ENCODE results near the gene AGL. TPM values are rescaled to one million over a fixed set of nuclear protein-coding genes. Genes with fewer than 3 reads are reported as not detected.
A peak's percentile ranks its signal among the peaks of the same experiment; 100 is the strongest.
"Not testable (repeated sequence)": the region's sequence is repeated elsewhere in the genome, so short reads cannot be mapped to it uniquely, and the experiment has no call there.

AGL gene
- total RNA-seq, 1 donor from 2014 or later, result 14.3 TPM

DNA sequence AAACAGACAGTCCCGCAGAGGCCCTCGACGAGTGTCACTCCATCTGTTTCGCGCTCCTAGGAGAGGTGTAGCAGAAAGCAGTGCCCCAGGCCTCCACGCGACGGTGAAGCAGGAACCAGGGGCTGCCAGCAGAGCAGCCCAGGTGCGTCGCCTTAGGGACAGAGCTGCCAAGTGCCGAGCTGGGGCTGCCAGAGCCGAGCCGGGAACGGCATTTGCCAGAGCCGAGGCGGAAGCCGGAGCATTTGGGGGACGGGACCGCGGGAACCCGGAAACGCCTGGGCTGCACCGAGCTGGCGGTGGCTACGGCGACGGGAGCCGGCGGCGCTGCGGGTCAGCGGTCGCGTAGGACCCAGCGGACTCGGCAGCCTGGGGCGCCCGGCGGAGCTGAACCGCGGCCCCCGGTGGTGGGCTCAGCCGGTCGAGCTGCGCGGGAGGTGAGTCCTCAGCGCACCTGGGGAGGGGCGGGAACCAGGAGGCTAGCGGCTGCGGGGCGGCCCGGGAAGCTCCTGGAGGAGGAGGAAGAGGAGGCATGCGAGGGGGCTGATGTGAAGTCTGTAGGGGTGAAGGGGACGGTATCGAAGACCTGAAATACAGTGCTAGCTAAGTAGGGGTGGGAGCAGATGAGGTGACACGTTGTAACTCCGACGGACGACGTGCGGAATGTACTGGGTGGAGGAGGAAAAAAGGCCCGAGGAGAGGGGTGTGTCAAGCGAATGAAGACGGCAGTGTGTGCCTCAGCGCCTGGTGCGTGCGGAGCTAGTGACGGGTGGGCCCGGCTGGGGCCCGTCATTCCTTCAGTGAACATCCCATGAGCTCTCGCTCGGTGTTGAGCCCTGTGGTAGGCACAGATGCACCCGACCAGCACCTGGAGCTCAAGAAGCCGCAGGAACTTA lies 119.8 kb downstream of the AGL start, which contains the start of gene SLC35A3:
SLC35A3 (plus strand) TSS at position 268 of the 893 bp plus-strand sequence. CDS start 23,559 bp downstream, outside the sequence.
- no peaks in the 10 kb centered on the region for H3K9me3 Mint-ChIP-seq (ENCODE audit: unreplicated experiment)
- H3K4me3 Mint-ChIP-seq (ENCODE audit: unreplicated experiment), result peak within 1 kb of the TSS; percentile 99
- no peak for TF ChIP-seq CTCF (IDR thresholded peaks at IDR 0.05)
- H3K27me3 Mint-ChIP-seq (ENCODE audit: unreplicated experiment), result no peaks in the 10 kb centered on the region
- peak; percentile 89 for DNase-seq (ENCODE audit: extremely low spot score, unreplicated experiment)
- H3K4me1 Mint-ChIP-seq (ENCODE audit: unreplicated experiment), result peaks cover 28% of the 10 kb centered on the region
- H3K36me3 Mint-ChIP-seq (ENCODE audit: unreplicated experiment), result peaks cover 2% of the 10 kb centered on the region
- H3K27ac Mint-ChIP-seq (ENCODE audit: unreplicated experiment), result peak within 1 kb of the TSS; percentile 95

GRCh38 chr1:99970713-99971255 lies 120.6 kb downstream of the AGL start:
- Mint-ChIP-seq H3K27ac (ENCODE audit: unreplicated experiment) (peak overlapping the region; percentile 95), H3K9me3 (ENCODE audit: unreplicated experiment) (no peaks in the 10 kb centered on the region), H3K4me1 (ENCODE audit: unreplicated experiment) (peaks cover 28% of the 10 kb centered on the region), H3K4me3 (ENCODE audit: unreplicated experiment) (peak overlapping the region; percentile 99), H3K27me3 (ENCODE audit: unreplicated experiment) (no peaks in the 10 kb centered on the region), H3K36me3 (ENCODE audit: unreplicated experiment) (peaks cover 8% of the 10 kb centered on the region)
- DNase-seq (ENCODE audit: extremely low spot score, unreplicated experiment), result no peak
- TF ChIP-seq CTCF (IDR thresholded peaks at IDR 0.05), result no peak

- not testable (repeated sequence) for H3K27me3 Mint-ChIP-seq (ENCODE audit: unreplicated experiment); H3K9me3 Mint-ChIP-seq (ENCODE audit: unreplicated experiment); DNase-seq (ENCODE audit: extremely low spot score, unreplicated experiment)
- peak overlapping the region; percentile 34 for H3K27ac Mint-ChIP-seq (ENCODE audit: unreplicated experiment)
- H3K4me1 Mint-ChIP-seq (ENCODE audit: unreplicated experiment), result peaks cover 28% of the 10 kb centered on the region
- H3K36me3 Mint-ChIP-seq (ENCODE audit: unreplicated experiment), result peaks cover 13% of the 10 kb centered on the region
- peak overlapping the region; percentile 42 for H3K4me3 Mint-ChIP-seq (ENCODE audit: unreplicated experiment)
Observed at GRCh38 chr1:99972066-99972465, 121.9 kb downstream of the AGL start.

Other genes with a start within 250 kb of the AGL start
- gene PALMD, start 204.2 kb upstream of the AGL start, total RNA-seq, result 7.0 and 8.6 TPM in 2 replicates
- 4.3 TPM in 2 replicates for gene FRRS1, start 83.7 kb upstream of the AGL start, total RNA-seq
- gene SLC35A3, start 119.6 kb downstream of the AGL start, total RNA-seq, result 14.0 and 21.3 TPM in 2 replicates